Muscle of leg (tissue), 11 donors: ENCODE measurements around the gene DEPDC1B. TPM values are rescaled to one million over a fixed set of nuclear protein-coding genes. Genes with fewer than 3 reads are reported as not detected.
"Not testable (repeated sequence)": the region's sequence is repeated elsewhere in the genome, so short reads cannot be mapped to it uniquely, and the experiment has no call there.

Experiments
- DNase-seq: peaks from one replicate; pipeline ENCODE4 v3.0.0; 2013
- H3K27ac ChIP-seq: one replicate; pipeline ENCODE4 v1.5.1; 2013; ENCODE audit warnings: mild to moderate bottlenecking, low read length, control low read depth
- H3K27me3 ChIP-seq: one replicate; pipeline ENCODE4 v1.6.1; 2013; ENCODE audit warnings: low read length; ENCODE audit not compliant: control insufficient read depth, insufficient read depth
- H3K36me3 ChIP-seq: one replicate; pipeline ENCODE4 v1.6.1; 2013; ENCODE audit warnings: low read length; ENCODE audit not compliant: control insufficient read depth, insufficient read depth
- H3K4me1 ChIP-seq: one replicate; pipeline ENCODE4 v1.6.1; 2013; ENCODE audit warnings: low read length; ENCODE audit not compliant: control insufficient read depth, insufficient read depth
- H3K4me3 ChIP-seq: one replicate; pipeline ENCODE4 v1.5.1; 2013; ENCODE audit warnings: low read length, control low read depth
- H3K9me3 ChIP-seq: replicated peaks from 2 replicates; pipeline ENCODE4 v1.6.1; 2013; ENCODE audit warnings: low read depth, low read length; ENCODE audit not compliant: control insufficient read depth
- WGBS: methylation state at CpG from one replicate; pipeline ENCODE4 v1.1.5; 2013; ENCODE audit warnings: missing lambda C conversion rate; ENCODE audit not compliant: insufficient coverage; 5-methylcytosine and 5-hydroxymethylcytosine counted together
- polyA plus RNA-seq, 8 donors: library from polyadenylated mRNA; unstranded; fragments of 120-200 nt; gene quantifications; one replicate each; pipeline versions ENCODE4 v1.2.1 to v1.2.3, GENCODE V29; 2013; ENCODE audit warnings: inconsistent platforms in 1 of 8, low replicate concordance in 1 of 8; ENCODE audit not compliant: insufficient read length in 8 of 8, insufficient read depth in 1 of 8
- total RNA-seq: library from RNA; stranded (reverse); fragments of 120-200 nt; gene quantifications from one replicate; pipeline ENCODE4 v1.2.4, GENCODE V29; 2013

DEPDC1B gene
- total and polyA plus RNA-seq, 9 donors: 3.6 to 6.4 (median 5.2) TPM

- H3K27me3 ChIP-seq: no peaks in the 10 kb centered on the region
- H3K9me3 ChIP-seq: no peaks in the 10 kb centered on the region
- no peaks in the 10 kb centered on the region for H3K36me3 ChIP-seq
- H3K4me3 ChIP-seq: no peak overlapping the region
- DNase-seq: no peak
- 47% methylated on average over 4 of the region's 6 CpGs for WGBS
- no peak overlapping the region for H3K27ac ChIP-seq
- H3K4me1 ChIP-seq: no peaks in the 10 kb centered on the region
Observed at GRCh38 chr5:60722416-60722815, 22.4 kb upstream of the DEPDC1B start.

DNA sequence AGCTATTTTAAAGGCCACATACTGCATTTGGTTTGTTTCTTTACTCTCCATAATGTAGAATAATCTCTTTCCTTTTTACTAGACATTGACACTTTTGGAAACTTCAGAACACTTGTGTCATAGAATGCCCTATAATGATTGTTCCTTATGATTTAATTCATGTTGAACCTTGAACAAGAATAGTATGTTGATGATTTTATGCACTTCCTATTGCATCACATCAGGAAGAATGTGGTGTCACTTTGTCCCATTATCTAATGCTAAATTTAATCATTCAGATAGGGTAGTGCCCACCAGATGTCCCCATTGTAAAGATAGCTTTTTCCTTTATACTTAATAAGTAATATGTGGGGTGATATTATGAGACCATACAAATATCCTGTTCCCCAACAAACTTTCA lies 19.4 kb upstream of the DEPDC1B start:
- H3K27me3 ChIP-seq: no peaks in the 10 kb centered on the region
- H3K36me3 ChIP-seq: no peaks in the 10 kb centered on the region
- no peak for DNase-seq

GRCh38 chr5:60718166-60718892 lies 18.4 kb upstream of the DEPDC1B start:
- Histone ChIP-seq H3K4me1 (no peaks in the 10 kb centered on the region), H3K36me3 (no peaks in the 10 kb centered on the region), H3K27me3 (no peaks in the 10 kb centered on the region), H3K9me3 (no peaks in the 10 kb centered on the region), H3K4me3 (no peak overlapping the region), H3K27ac (no peak overlapping the region)
- 83% methylated on average over 1 of the region's 3 CpGs for WGBS
- no peak for DNase-seq

More for the DNA sequence above, 19.4 kb upstream of the DEPDC1B start:
- Histone ChIP-seq H3K27ac (no peak overlapping the region), H3K4me1 (no peaks in the 10 kb centered on the region), H3K9me3 (no peaks in the 10 kb centered on the region), H3K4me3 (no peak overlapping the region)

GRCh38 chr5:60715201-60715928 lies 15.4 kb upstream of the DEPDC1B start:
- H3K36me3 ChIP-seq, H3K9me3 ChIP-seq, H3K4me1 ChIP-seq, H3K27ac ChIP-seq, DNase-seq, H3K27me3 ChIP-seq, H3K4me3 ChIP-seq: not testable (repeated sequence)
- WGBS: no CpG with 5 or more reads among the region's 3 CpGs

- Histone ChIP-seq H3K4me1 (no peaks in the 10 kb centered on the region), H3K4me3 (no peak overlapping the region), H3K27me3 (no peaks in the 10 kb centered on the region), H3K36me3 (no peaks in the 10 kb centered on the region), H3K9me3 (no peaks in the 10 kb centered on the region), H3K27ac (no peak overlapping the region)
- WGBS: no CpG with 5 or more reads among the region's 5 CpGs
- DNase-seq: no peak
Observed at GRCh38 chr5:60712950-60713349, 13.0 kb upstream of the DEPDC1B start.

DNA sequence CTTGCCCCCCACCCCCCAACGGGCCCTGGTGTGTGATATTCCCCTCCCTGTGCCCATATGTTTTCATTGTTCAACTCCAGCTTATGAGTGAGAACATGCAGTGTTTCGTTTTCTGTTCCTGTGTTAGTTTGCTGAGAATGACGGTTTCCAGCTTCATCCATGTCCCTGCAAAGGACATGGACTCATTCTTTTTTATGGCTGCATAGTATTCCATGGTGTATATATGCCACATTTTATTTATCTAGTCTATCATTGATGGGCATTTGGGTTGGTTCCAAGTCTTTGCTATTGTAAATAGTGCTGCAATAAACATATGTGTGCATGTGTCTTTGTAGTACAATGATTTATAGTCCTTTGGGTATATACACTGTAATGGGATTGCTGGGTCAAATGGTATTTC lies 11.9 kb upstream of the DEPDC1B start:
- DNase-seq, H3K9me3 ChIP-seq, H3K27ac ChIP-seq, H3K4me3 ChIP-seq, H3K27me3 ChIP-seq, H3K4me1 ChIP-seq, H3K36me3 ChIP-seq: not testable (repeated sequence)
- no CpG with 5 or more reads among the region's 3 CpGs for WGBS

- Histone ChIP-seq H3K27ac (no peak overlapping the region), H3K36me3 (no peaks in the 10 kb centered on the region), H3K4me1 (no peaks in the 10 kb centered on the region), H3K27me3 (no peaks in the 10 kb centered on the region), H3K9me3 (no peaks in the 10 kb centered on the region), H3K4me3 (no peak overlapping the region)
- DNase-seq: no peak
- 90% methylated on average over 1 of the region's 3 CpGs for WGBS
Observed at GRCh38 chr5:60710362-60710761, 10.4 kb upstream of the DEPDC1B start.

- Histone ChIP-seq H3K27ac (no peak overlapping the region), H3K9me3 (no peaks in the 10 kb centered on the region), H3K4me3 (no peak overlapping the region), H3K36me3 (no peaks in the 10 kb centered on the region), H3K27me3 (peaks cover 2% of the 10 kb centered on the region), H3K4me1 (peaks cover 3% of the 10 kb centered on the region)
- no peak for DNase-seq
Observed at GRCh38 chr5:60705144-60705543, 5.2 kb upstream of the DEPDC1B start.

- Histone ChIP-seq H3K36me3 (no peaks in the 10 kb centered on the region), H3K4me1 (peaks cover 3% of the 10 kb centered on the region), H3K27me3 (peaks cover 2% of the 10 kb centered on the region), H3K9me3 (no peaks in the 10 kb centered on the region), H3K4me3 (no peak overlapping the region), H3K27ac (no peak overlapping the region)
- no peak for DNase-seq
- WGBS: 80% methylated on average over 2 of the region's 2 CpGs
Observed at GRCh38 chr5:60703944-60704343, 4.0 kb upstream of the DEPDC1B start.

- Histone ChIP-seq H3K27me3 (peaks cover 2% of the 10 kb centered on the region), H3K4me3 (no peak overlapping the region), H3K9me3 (no peaks in the 10 kb centered on the region), H3K4me1 (peaks cover 3% of the 10 kb centered on the region), H3K36me3 (no peaks in the 10 kb centered on the region), H3K27ac (no peak overlapping the region)
- WGBS: 57% methylated on average over 3 of the region's 8 CpGs
- peak; percentile 18 for DNase-seq
Observed at GRCh38 chr5:60701321-60701968, 1.5 kb upstream of the DEPDC1B start.
